Measurements from ENCODE around the gene PIP4K2B. TPM values are rescaled to one million over a fixed set of nuclear protein-coding genes. Genes with fewer than 3 reads are reported as not detected.

The PIP4K2B gene
- total RNA-seq (2014; rRNA removed; shearing (Covaris generic)), result 27.5 and 31.3 TPM in 2 replicates

DNA sequence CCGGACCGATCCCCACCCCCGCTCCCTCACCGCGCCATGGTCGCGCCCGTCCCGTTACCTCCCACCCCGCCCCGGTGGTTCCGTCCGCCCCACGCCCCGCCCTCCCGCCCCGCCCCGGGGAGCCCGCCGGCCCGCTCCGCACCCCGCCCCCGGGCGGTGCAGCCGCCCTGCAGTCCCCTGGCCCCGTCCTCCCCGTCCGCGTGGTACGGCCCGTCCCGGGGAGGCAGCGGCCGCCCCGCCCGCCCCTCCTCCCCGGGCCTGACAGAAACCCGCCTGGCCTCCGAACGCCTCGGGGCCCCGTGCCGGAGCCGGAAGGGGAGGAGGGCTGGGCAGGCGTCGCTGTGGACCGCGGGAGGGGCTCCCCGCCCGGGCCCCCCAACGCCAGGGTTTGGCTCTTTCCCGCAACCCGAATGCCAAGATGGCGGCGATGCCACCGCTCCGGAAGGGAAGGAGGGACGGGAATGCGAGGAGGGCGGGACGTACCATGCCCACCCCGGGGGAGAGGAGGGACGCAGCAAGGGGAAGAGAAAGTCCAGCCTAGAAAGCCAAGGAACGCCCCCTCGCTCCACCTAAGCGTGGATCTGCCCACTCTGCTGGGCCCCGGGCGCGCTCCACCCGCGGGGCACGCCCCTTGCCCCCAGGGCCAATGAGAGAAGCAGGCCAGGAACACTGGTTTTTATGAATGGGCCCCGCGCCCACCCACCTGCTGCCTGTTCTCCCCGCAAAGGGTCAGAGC, at the start of gene PIP4K2B:
Gene PIP4K2B (minus strand): TSS at position 56 of the 736 bp plus-strand sequence. CDS start 132 bp downstream, outside the sequence.

DNA sequence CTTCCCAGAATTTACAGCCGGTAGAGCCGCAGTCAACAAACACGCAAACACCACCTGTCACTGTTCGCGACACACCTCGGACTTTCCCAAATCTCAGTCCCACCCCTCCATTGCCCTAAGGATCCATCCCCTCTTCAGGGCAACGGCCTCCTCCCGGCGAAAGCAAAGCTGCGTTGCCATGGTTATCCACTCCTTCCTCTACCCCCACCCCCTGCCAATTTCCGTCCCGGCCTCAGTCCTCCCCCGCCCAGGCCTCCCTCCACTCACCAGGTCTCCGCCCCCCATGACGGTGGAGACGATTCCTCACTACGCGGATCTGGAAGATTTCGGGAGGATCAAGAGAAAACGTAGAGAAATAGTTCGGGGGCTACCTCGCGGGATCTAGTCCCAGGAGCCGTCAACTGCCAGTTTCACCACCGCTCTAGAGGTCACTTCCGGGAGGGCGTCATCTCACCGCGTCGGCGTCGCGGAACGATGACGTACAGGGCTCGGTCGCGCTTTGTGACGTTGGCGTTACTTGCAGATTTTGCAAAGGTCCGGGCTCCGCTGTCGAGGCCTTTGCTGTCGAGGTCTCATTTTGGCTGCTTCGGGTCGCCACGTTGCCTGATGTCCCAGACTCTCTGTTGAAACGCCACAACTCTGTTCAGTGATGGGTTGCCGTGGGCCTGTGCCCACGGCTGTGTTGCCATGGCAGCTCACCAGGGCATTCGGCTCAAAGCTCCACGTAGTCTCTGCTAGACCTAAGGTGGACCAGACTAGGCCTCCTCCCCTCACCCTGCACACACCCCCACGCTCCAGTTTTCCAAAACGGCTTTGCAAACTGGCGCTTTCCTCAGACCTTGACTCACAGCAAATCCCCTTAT, 25.8 kb upstream of the PIP4K2B start, which contains the start of gene CWC25:
Gene CWC25 (minus strand): TSS at position 423 of the 863 bp plus-strand sequence. CDS start 138 bp downstream, at position 285.

GRCh38 chr17:38752308-38753070, 46.9 kb downstream of the PIP4K2B start, which contains the start of gene PSMB3:
Gene PSMB3, plus strand, starts transcription at chr17:38752741. Its CDS starts 86 bp downstream, at chr17:38752827.

DNA sequence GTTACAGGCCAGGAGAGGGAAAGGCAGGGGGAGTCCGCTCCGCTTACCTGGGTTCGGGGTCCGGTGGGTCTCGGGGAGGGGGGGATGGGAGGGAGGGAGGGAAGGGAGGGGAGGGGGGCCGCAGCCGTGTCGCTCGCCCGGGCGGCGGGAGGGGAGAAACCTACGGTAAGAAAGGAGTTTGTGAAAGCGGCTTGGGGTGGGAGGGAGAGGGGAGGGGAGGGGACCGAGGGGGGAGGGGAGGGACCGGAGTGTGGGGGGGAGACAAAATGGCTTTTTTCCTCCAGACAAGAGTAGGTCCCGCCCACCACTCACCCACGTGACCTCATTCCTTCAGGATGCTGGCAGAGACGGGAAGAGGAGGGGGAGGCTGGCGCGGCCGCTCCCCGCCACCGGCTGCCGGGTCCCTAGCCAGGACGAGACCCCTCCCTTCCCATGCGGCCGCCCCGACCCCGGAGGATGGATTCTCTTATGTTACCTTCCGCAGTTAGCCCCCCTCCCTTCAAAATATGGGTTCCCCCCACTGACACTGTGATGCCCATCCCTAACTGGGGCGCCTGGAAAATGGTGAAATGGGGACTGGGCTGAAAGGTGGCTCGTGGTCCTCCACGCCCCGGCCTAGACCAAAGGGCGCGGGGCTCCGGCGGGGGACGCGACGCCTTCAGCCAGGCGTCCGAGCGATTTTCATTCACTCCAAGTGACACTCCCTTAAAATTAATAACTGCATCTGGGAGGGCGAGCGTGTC, 51.0 kb downstream of the PIP4K2B start, which contains the start of gene PCGF2:
Gene PCGF2 (minus strand): TSS at position 188 of the 743 bp plus-strand sequence. CDS start 7,934 bp downstream, outside the sequence.

DNA sequence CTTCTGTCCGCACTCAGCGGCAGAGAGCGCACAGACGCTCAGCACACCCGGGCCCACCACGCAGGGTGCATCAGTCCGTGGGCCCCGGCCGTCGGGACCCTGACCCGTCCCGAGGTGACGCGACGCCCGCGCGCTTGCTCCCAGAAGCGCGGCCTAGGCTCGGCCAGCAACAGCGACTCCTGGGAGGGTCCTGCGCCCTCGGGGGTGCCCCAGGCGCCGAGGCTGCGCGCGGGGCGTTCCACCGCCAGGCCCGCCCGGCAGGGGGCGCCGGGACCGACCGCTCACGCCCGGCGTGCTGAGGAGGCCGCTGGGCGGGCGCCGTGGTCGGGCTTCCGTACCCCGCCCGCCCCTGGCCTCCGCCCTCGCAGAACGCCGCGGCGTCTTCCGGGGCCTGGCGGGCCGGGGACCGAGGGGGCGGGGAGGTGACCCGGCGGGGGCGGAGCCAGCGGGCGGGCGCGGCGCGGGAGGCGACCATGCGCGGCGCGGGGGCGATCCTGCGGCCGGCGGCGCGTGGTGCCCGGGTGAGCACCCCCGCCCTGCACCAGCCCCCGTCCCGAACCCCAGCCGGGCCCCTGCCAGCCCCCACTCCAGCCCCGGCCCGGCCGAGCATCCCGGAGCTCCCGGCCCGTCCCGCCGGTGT, 69.3 kb downstream of the PIP4K2B start, which contains the start of gene CISD3:
Gene CISD3 (plus strand): TSS at position 456 of the 640 bp plus-strand sequence. CDS start 18 bp downstream, at position 474.

Small RNAs within 50 kb of the gene (small RNA-seq; reads per million reads assigned to genes)
- not detected for gene MIR4726
- gene MIR4727, result not detected
- 5.0 reads per million, percentile 84 among the genes with 10 or more reads in this experiment for gene RNA5SP440
- gene RNU6-866P, result not detected

Other genes starting within 250 kb of the PIP4K2B start
- 4.2 TPM in 2 replicates for gene SRCIN1, start 193.6 kb downstream of the PIP4K2B start, total RNA-seq (2014; rRNA removed; shearing (Covaris generic))
- 8.9 and 11.2 TPM in 2 replicates for gene EPOP, start 124.6 kb downstream of the PIP4K2B start, total RNA-seq (2014; rRNA removed; shearing (Covaris generic))
- 46.3 and 60.3 TPM in 2 replicates for gene MLLT6, start 94.3 kb downstream of the PIP4K2B start, total RNA-seq (2014; rRNA removed; shearing (Covaris generic))
- 16.7 and 30.3 TPM in 2 replicates for gene CISD3, start 69.2 kb downstream of the PIP4K2B start, total RNA-seq (2014; rRNA removed; shearing (Covaris generic))
- gene PCGF2, start 51.2 kb downstream of the PIP4K2B start, total RNA-seq (2014; rRNA removed; shearing (Covaris generic)), result 10.5 and 14.5 TPM in 2 replicates
- 353 and 359 TPM in 2 replicates for gene PSMB3, start 46.8 kb downstream of the PIP4K2B start, total RNA-seq (2014; rRNA removed; shearing (Covaris generic))
- 26.7 and 30.2 TPM in 2 replicates for gene CWC25, start 25.8 kb upstream of the PIP4K2B start, total RNA-seq (2014; rRNA removed; shearing (Covaris generic))
- 2,982 and 3,162 TPM in 2 replicates for gene RPL23, start 54.2 kb upstream of the PIP4K2B start, total RNA-seq (2014; rRNA removed; shearing (Covaris generic))
- gene LASP1, start 70.5 kb upstream of the PIP4K2B start, total RNA-seq (2014; rRNA removed; shearing (Covaris generic)), result 82.0 and 84.4 TPM in 2 replicates
- gene FBXO47, start 167.8 kb upstream of the PIP4K2B start, total RNA-seq (2014; rRNA removed; shearing (Covaris generic)), result not detected in 2 replicates

Measured in A375 (cell line).